ENCODE data around the gene RAC3. TPM values are rescaled to one million over a fixed set of nuclear protein-coding genes. Genes with fewer than 3 reads are reported as not detected.
A peak's percentile ranks its signal among the peaks of the same experiment; 100 is the strongest.

The RAC3 gene
- polyA plus RNA-seq, 12 donors: 4.0 to 28.9 (median 6.4) TPM; not detected in 1

- DNase-seq: no peak
Observed at GRCh38 chr17:82021900-82022309, 9.6 kb upstream of the RAC3 start.

GRCh38 chr17:82022310-82022980, 9.0 kb upstream of the RAC3 start, which contains the start of gene CENPX:
Gene CENPX, minus strand, starts transcription at chr17:82022878. Its CDS starts 17 bp downstream, at chr17:82022861.
- no peak for DNase-seq

- peak; percentile 99 for DNase-seq
Observed at GRCh38 chr17:82022981-82023446, 8.5 kb upstream of the RAC3 start, which contains the start of gene LRRC45. Gene LRRC45, plus strand, starts transcription at chr17:82023305. Its CDS starts 339 bp downstream, at chr17:82023644.

- DNase-seq: no peak
Observed at GRCh38 chr17:82023447-82024241, 7.8 kb upstream of the RAC3 start.

- DNase-seq: no peak
Observed at GRCh38 chr17:82024859-82025258, 6.6 kb upstream of the RAC3 start.

- DNase-seq: no peak
Observed at GRCh38 chr17:82025401-82026107, 5.9 kb upstream of the RAC3 start.

GRCh38 chr17:82028246-82028645, 3.2 kb upstream of the RAC3 start:
- no peak for DNase-seq

GRCh38 chr17:82028966-82029365, 2.5 kb upstream of the RAC3 start:
- no peak for DNase-seq

- DNase-seq: no peak
Observed at GRCh38 chr17:82029391-82029790, 2.1 kb upstream of the RAC3 start.

- DNase-seq: no peak
Observed at GRCh38 chr17:82029990-82030469, 1.4 kb upstream of the RAC3 start.

- peak; percentile 88 for DNase-seq
Observed at GRCh38 chr17:82030470-82031302, 792 bp upstream of the RAC3 start.

GRCh38 chr17:82031885-82032627, 578 bp downstream of the RAC3 start:
- DNase-seq: no peak

GRCh38 chr17:82033359-82034085, 2.0 kb downstream of the RAC3 start:
- DNase-seq: no peak

GRCh38 chr17:82034371-82035011, 3.0 kb downstream of the RAC3 start:
- no peak for DNase-seq

GRCh38 chr17:82035488-82035887, 4.0 kb downstream of the RAC3 start:
- no peak for DNase-seq

GRCh38 chr17:82035956-82036633, 4.6 kb downstream of the RAC3 start:
- DNase-seq: no peak

- DNase-seq: no peak
Observed at GRCh38 chr17:82036634-82037091, 5.2 kb downstream of the RAC3 start.

- peak; percentile 94 for DNase-seq
Observed at GRCh38 chr17:82037092-82037888, 5.8 kb downstream of the RAC3 start, which contains the start of gene DCXR. Gene DCXR, minus strand, starts transcription at chr17:82037697. Its CDS starts 15 bp downstream, at chr17:82037682.
